Stimulated activated CD4-positive, alpha-beta T cell treated with anti-CD3 and anti-CD28 coated beads, Interleukin-2, amount 100 ng/mL, for 4 hours (primary cell): Measurements from ENCODE around the gene KCTD10.

Experiments used
- DNase-seq: peaks from one replicate; pipeline ENCODE4 v3.0.0-alpha.2; 2020; ENCODE audit warnings: low read depth

KCTD10 gene

GRCh38 chr12:109494348-109494881, 17.3 kb upstream of the KCTD10 start:
- DNase-seq, result no peak

- DNase-seq, result no peak
These were observed 16.8 kb upstream of the KCTD10 start for GRCh38 chr12:109493938-109494337.

GRCh38 chr12:109493090-109493489, 16.0 kb upstream of the KCTD10 start:
- DNase-seq, result no peak

GRCh38 chr12:109492371-109492770, 15.3 kb upstream of the KCTD10 start:
- no peak for DNase-seq

- DNase-seq, result no peak
These were observed 14.6 kb upstream of the KCTD10 start for GRCh38 chr12:109491671-109492070.

GRCh38 chr12:109489955-109490565, 13.0 kb upstream of the KCTD10 start:
- DNase-seq, result no peak

- no peak for DNase-seq
These were observed 12.2 kb upstream of the KCTD10 start for GRCh38 chr12:109489016-109489954.

GRCh38 chr12:109488051-109488665, 11.1 kb upstream of the KCTD10 start:
- DNase-seq, result no peak

- no peak for DNase-seq
These were observed 10.3 kb upstream of the KCTD10 start for GRCh38 chr12:109487181-109488050.

GRCh38 chr12:109485201-109485600, 8.1 kb upstream of the KCTD10 start:
- DNase-seq, result no peak

GRCh38 chr12:109483346-109483745, 6.2 kb upstream of the KCTD10 start:
- no peak for DNase-seq

GRCh38 chr12:109482894-109483293, 5.8 kb upstream of the KCTD10 start:
- DNase-seq, result no peak

GRCh38 chr12:109482491-109482890, 5.4 kb upstream of the KCTD10 start:
- DNase-seq, result no peak

GRCh38 chr12:109481863-109482262, 4.8 kb upstream of the KCTD10 start:
- no peak for DNase-seq

GRCh38 chr12:109480356-109480755, 3.3 kb upstream of the KCTD10 start:
- no peak for DNase-seq

GRCh38 chr12:109479761-109480160, 2.7 kb upstream of the KCTD10 start:
- DNase-seq, result no peak

- DNase-seq, result no peak
These were observed 839 bp upstream of the KCTD10 start for GRCh38 chr12:109477963-109478315.

- DNase-seq, result no peak
These were observed 304 bp downstream of the KCTD10 start for GRCh38 chr12:109476807-109477184.

- DNase-seq, result no peak
These were observed 900 bp downstream of the KCTD10 start for GRCh38 chr12:109475993-109476806.

GRCh38 chr12:109475121-109475520, 2.0 kb downstream of the KCTD10 start:
- no peak for DNase-seq
